Activated CD4-positive, alpha-beta T cell treated with anti-CD3 and anti-CD28 coated beads for 4 hours (primary cell): ENCODE results near the gene SNTG2.

ENCODE experiments used
- DNase-seq, 2 donors: peaks; one replicate each; pipeline ENCODE4 v3.0.0-alpha.2; 2020

Gene SNTG2

DNA sequence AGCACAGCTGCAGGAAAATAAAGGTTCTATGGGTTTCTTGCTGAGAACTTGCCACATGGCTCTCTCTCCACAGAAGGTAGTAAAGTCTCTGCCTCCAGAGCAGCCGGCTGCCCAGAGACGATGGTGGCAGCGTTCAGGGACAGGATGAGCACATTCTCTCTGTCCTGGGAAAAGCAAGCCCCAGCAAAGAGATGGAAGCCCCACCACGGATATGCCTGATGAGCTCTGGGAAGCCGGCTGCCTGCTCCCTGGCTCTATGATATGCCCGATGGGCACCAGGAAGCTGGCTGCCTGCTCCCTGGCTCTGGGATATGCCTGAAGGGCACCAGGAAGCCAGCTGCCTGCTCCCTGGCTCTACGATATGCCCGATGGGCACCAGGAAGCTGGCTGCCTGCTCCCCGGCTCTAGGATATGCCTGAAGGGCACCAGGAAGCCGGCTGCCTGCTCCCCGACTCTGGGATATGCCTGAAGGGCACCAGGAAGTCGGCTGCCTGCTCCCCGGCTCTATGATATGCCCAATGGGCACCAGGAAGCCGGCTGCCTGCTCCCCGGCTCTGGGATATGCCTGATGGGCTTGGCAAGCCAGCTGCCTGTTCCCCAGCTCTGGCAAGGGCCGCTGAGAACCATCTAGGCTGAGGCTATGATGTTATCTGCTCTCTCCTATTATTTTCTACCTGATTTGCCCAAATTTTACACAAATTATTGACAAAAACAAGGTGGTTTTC lies 21.5 kb upstream of the SNTG2 start:
- no peak for DNase-seq

DNA sequence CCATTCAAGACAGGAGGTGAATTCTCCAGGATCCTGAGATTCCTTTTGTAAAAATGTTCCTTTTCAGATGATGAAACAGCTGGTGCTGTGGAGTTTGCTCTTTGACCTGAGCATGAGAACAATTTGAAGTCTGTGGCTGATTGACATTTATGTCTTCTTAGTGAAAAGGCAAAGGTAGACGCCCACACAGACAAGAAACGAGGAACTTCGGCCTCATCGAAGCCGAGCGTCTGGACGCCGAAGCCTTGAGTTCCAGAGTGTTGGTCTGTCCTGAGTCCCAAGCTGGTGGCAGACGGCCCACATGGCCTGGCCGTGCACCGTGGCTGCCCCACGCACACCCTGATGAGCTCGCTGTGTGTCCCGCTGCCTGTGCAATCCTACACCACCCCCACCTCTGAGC lies 20.7 kb upstream of the SNTG2 start:
- no peak for DNase-seq

DNA sequence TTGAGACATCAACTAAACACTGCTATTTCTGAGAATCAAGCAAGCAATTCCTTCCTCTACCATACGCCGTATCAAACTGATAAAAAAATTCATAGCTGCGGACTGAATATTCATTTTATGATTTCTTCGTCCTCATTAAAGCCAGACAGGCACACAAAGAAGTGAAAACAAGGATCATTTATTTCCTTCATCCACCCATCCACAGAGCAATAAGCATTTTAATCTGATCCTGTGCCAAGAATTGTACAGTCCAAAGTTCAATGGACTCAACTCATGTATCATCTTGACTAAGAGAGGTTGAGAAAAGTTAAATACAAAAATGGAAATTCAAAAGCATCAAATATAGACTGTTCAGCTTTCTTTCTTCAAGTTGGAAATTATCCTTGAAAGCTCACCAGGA lies 19.7 kb upstream of the SNTG2 start:
- DNase-seq, result no peak

DNA sequence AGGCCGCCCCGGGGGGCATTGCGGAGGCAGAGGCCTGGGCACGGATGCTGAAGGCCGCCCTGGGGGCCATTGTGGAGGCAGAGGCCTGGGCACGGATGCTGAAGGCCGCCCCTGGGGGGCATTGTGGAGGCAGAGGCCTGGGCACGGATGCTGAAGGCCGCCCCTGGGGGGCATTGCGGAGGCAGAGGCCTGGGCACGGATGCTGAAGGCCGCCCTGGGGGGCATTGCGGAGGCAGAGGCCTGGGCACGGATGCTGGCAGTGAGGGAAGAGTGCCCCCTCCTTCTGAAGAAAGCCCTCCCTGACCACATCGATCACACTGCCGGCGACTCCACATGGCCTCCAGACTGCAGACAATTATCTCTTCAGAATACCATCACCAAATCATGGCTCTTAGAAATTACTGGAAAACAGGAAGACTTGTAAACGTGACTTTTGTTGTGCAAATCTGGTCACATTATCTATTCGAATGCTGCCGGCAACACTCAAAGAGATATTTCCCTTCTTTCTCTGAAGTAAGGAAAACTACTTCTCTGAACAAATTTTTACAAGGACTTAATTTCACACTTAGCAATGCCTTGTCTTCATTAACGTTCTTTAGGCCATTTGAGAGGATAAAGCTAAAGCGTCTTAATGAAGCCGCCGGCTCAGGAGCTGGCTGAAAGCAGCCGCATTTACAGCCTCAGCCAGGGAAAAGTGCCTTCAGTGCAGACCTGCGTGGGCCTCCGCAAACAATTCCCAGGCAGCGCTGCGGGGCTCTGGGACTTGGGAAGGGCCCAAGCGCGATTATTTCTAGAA lies 18.1 kb upstream of the SNTG2 start:
- DNase-seq, result no peak

DNA sequence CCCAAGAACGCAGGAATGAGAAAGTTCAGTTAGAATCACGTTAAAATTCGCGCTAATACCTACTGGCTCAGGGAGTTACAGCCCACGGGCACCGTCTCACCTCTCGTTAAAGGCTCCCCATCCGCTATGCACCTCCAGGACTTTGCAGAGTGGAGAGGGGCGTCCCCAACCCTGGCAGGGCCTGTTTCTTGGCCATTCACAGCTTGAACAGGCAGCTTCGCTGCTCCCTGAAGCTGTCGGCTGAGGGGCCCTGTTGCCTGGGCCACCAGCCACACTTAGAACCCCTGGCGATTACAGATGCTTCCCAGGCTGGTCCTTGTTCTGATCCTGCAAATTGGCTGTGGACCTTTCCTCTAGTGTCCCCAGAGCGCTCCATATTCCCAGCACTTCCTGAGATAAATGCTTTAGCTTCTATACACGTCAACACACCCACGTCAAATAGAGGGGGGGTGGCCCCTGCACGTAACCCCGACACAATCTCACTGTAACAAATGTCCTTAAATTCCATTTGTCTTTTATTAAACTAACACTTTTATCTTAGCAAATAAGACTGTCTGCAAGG lies 16.8 kb upstream of the SNTG2 start:
- no peak for DNase-seq

DNA sequence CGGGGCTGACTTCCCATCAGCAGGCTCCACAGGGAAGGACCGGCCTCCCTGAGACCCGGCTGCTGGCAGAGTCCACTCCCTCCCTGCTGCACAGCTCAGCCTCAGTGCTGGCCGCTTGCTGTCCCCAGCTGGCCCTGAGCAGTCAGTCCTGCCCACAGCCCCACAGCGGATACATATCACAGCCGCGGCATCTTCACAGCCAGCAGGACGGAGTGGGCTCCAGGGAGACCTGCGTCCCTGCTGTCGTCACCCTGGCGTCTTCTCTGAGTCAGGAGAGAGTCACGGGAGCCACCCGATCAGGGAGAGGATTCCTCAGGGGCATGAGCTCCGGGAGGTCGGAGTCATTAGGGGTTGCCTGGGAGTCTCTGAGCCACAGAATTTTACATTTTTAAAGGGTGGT lies 13.1 kb upstream of the SNTG2 start:
- no peak for DNase-seq

DNA sequence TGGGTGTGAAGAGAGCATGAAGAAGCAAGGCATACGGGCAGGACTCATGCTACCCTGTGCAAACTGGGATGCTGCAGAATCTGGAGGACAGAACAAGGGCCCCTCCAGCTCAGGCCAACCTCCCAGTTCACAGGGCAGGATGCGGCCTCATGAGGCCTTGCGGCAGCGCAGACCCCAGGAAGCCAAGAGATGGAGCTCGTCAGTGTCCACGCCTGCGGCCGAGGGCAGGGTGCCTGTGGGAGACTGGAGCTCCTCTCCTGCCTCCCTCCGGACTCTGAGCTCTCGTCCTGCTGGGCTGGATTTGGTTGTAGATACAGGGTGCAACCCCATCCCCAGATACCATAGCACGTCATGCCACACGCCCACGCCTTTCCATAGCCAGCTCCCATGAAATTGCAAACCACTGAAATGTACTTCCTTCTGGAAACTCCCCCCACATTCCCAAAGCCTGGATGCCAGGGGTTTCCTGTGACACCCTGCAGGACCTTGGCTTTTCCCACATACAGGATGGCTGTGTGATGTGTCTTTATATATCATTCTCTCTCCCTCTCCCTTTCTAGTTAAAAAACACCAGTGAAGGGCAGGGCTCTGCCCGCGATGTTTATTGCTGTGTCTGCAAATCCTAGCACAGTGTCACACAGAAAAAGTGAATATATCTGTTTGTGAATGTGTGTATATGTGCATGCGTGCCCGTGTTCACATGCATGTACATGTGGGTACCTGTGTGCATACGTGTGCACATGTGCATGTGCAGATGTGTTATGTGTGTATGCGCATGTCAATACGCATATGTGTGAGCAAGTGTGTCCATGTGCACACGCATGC lies 12.3 kb upstream of the SNTG2 start:
- DNase-seq, result no peak

DNA sequence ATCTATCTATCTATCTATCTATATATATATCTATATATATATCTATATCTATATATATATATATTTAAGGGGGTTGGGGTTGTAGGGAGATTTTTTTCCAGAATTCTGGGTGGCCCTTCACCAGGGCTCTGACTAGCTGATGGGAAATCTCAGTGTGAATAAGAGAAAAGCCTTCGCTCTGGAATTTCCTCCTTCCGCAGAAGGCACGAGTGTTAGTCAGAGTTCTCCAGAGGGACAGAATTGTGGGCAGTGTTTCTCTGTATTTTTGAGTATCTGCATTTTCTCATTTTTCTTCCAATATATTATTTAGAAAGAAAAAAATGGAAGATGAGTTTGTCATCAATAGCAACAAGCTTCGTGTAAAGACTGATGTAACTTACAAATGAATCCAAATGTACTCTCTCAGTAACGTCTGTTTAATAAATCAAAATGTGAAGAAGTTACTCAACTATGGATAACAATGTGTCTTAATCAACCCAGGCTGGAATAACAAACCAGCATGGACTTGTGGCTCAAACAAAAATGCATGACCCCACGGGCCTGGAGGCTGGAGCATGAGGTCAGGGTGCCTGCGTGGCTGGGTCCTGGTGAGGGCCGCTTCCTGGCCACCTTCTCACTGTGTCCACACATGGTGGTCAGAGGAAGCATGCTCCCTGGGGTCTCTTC lies 10.6 kb upstream of the SNTG2 start:
- DNase-seq, result no peak

DNA sequence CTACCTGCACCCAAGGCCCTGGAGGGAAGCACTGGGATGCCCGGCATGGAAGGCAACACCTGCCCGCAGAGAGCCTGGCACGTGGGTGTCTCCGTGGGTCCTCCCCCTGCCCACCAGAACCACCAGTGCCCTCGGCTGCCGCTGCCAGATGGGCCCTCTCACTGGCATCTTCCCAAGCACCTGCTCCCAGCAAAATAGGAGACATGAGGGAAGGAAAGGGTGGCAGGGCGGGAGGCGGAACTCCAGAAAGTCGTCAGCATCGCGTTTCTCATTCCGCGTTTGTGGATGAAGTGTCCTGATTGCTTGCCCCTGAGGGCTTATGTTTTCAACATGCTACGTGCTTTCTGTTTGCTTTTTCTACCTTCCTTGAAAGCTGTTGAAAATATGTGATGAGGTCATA lies 8.8 kb upstream of the SNTG2 start:
- DNase-seq, result no peak

DNA sequence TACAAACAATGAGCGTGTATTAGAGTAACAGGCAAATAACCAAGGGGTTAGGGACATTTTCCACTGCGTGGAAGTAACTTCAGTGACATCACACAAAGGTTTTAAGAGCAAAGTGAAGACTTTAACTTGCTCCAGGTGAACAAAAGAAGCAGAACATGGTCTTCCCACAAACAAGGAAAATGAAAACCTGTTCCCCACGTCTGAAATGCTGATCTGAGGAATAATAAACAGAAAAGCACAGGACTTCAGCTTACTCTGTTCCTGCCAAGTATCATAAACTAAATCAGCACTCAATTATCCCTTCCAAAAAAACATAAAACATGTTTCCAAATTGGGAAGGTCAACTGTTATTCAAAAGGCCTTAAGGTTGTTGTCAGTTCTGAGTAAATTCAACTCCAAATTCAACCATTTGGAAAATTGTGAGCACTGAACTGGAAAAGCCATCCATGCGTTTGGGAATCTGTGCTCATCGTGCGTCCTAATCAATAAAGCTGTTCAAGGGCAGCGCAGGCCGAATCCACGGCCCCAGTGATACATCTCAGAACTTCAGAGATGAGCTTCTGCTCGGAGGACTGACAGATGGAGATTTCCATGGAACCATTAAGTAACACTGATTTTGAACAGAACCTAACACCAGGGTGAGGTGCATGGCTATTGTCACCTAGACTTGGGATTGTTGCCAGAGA lies 7.7 kb upstream of the SNTG2 start:
- no peak for DNase-seq

DNA sequence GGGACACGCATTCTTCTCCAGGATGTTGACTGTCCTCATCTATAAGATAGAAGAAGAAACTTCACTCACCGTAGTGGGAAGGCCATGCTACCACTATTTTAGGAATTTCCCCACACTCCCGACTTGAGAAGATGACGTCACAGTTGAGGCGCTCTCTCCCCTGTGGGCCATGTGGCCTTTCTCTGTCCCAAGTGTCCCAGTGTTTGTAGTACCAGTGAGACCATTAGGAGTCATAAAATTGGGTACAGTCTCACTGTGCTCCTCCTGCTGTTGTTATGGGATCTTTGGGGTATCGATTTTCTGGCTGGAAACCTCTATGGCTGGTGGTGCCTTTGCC lies 7.2 kb upstream of the SNTG2 start:
- no peak for DNase-seq

DNA sequence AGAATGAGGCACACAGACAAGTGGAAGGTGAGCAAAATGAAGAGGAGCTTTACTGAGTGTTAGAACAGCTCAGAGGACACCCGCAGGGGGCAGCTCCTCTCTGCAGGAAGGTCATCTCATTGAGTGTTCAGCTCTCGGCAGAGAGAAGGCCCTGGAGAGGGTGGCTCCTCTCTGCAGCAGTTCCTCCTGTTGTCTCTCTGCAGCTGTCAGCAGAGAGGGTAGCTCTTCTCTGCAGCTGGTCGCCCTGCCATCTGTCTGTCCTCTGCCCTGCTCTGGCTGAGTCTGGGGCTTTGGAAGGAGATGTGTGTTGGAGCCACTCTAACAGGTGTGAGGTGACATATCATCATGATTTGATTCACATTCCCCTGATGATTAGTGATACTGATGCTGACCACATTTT lies 6.8 kb upstream of the SNTG2 start:
- DNase-seq, result no peak

DNA sequence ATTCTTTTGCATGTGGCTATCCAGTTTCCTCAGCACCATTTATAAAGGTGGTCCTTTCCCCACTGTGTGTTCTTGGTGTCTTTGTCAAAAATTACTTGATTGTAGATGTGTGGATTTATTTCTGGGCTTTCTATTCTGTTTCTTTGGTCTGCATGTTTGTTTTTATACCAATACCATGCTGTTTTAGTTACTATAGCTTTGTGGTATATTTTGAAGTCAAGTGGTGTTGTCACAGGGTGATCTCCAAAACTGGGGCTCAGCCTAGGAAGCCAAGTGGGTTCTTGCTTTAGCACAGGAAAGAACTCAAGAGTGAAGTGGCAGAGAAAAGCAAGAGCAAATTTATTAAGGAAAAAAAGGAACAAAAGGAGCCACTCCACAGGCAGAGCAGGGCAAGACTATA lies 6.0 kb upstream of the SNTG2 start:
- DNase-seq, result no peak

DNA sequence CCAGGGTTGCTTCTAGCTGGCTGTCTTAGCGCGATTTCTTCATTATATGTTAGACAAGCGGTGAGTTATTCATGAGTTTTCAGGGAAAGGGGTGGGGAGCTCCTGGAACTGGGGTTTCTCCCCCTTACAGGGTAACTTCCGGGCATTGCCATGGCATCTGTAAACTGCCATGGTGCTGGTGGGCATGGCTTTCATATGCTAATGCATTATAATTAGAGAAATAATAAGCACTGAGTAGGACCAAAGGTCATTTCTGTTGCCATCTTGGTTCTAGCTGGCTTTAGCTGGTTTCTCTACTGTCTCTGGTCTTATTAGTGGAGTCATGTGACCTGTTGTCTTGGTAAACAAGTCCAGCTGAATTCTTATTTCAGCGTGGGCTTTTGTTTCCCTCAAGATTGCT lies 5.5 kb upstream of the SNTG2 start:
- no peak for DNase-seq

DNA sequence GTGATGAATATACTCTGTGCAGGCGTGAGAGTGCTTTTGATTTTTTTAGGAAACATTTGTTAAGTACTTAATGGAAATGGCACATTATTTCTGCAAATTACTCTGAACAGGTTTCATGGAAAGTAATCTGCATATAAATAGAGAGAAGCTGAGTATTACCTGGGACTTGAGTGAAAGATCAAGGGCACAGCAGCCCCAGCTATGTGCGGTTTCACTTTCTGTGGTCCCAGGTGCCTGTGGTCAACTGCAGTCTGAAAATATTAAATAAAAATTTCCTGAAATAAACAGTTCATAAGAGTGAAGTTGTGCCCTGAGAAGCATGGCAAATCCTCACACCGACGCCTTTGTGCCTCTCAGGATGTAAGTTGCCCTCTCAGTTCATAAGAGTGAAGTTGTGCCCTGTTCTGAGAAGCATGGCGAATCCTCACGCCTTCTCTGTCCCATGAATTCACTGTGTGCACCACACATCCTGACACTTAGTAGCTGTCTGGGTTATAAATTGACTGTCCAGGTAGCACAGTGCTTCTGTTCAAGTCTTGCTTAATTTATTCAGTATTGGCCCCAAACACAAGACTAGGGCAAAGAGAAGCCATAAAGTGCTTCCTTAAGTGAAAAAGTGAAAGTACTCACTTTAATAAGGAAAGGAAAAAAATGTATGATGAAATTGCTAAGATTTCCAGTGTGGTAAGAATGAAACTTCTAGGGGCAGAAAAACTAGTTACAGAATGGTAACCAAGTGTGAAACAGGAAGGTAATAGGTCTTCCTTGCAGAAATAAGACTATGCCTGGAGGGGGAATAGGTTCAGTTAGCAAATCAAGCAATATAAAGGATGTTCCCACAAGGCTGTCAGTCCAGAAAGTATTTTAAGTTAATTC lies 4.3 kb upstream of the SNTG2 start:
- no peak for DNase-seq

DNA sequence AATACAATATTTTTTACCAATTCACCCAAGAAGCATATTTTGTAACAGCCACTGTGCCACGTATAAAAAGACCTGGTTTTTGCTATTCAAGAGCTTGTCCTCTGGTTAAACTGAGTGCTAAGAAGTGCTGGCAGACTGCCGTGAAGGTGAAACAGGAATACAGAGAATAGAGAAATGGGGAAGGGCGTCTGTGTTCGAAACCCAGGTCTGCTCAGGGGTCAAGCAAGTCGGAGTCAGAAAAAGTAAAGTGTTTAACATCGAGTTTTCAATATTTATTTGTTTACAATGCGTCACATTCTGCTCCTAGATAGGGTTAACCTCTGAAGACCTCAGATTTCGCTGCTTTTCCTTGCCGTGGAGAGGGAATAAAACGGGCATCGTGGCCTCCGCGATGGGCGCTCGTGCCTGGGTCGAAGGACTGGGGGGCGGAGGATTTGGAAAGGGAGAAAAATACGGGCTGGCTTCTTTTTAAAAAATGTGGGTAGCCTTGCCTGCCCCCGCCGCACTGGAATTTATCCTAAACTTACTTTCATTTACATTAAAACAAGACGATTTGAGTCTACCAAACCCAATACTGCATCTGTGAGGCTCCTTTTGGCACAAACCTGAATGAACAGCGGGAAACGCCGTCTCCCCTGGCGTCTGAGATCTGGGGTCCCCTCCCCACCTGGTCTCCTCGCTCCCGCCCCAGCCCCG lies 1.1 kb upstream of the SNTG2 start:
- DNase-seq, result no peak

DNA sequence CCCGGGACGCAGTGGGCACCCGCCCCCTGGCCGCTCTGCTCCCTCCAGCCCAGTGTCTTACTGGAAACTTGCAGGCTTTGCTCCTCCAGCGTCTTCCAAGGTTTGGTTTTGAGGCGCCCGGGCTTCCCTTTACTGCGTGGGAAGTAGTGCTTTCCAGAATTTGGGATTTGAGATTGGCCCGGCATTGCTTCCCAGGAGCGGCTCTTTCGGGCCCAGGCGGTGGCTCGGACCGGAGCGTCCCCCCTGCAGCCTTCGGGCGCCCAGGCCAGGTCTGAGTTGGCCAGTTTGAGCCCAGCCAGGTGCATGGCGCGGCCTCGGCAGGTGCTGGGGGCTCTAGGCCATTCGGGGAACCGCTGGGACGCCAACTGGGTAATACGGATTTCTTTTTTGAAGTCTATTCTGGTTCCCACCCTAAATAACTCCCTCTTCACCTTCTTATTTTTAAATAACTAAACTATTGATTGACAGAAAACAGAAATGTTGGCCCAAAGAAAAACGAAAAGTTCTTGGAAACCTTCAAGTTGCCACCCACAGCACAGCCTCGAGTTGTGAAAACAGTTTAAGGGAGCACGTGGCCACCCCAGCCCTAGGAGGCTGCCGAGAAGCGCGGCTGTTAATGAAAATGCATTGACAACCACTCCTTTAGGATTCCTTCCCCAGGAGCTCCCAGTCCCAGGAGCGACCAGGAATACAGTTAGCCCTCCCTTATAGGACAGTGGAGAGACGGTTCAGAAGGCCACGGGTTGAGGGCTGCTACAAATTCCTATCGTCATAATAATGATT lies 766 bp downstream of the SNTG2 start:
- DNase-seq, result no peak

DNA sequence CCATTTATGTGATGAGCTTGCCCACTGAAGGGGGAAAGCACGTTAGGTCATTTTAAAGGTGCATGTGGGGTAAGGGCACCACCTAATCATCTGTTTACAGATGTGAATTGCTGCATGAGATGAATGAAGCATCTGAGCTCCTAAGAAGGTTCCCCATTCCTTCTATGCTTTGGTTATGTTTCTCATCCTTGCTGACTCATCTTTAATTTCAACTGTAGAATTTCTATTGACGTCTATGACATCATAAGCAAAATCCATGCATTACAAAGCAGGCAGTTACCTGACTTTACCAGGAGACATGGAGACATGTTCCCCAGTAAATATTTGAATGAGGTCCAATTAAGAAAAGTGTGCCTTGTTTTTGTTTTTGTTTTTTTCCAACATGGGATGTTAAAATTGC lies 2.8 kb downstream of the SNTG2 start:
- no peak for DNase-seq

DNA sequence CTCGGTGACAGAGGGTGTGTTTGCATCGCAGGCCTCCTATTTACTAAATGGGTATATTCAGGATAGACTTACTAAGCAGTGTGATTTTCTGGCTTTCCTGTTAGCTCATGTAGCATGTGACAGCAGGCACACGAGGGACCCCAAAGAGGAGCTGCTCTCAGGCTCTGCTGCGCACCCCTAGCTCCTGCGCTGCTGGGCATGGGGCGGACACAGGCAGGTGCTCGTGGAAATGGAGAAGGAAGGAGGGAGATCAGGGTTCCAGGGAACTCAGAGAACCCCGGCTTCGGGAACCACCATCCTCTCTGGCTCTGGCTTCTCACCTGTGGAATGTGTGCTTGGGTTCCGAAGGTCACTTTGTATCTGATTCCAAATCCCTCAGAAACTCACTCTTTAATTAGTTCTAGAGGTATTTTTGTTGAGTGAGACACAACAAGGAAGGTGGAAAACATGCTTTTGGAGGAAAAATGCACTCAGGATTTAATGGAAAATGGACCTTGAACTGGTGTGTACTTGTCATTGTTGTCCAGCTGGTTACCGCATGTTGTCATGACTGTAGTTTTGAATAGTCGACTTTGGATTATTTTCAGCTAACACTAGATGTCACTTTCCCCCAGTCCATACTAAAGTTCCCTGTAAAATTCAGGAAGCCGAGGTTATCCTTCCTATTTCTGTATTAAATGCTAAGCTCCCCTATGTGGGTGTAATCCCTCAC lies 3.5 kb downstream of the SNTG2 start:
- no peak for DNase-seq
